GM12878 (cell line): ENCODE data around the gene CAPN14. TPM values are rescaled to one million over a fixed set of nuclear protein-coding genes. Genes with fewer than 3 reads are reported as not detected.

Source experiments
- ATAC-seq: fragments of 200-7000 bp; cut with Tn5 transposase; 3 replicates; pipeline ENCODE4 v1.9.1; 2020; ENCODE audit warnings: mild to moderate bottlenecking, moderate library complexity
- BruUV-seq: library from RNA; stranded (reverse); fragments of 400-500 nt; replicated peaks from 2 replicates; lab custom pipeline; 2021; lab: Mats Ljungman, UMichigan
- CTCF ChIA-PET: fragments of 300-600 bp; sonication (Branson Sonifier 250); formaldehyde crosslinking; extraction: SDS; loops from one replicate; lab custom pipeline; 2021; ENCODE audit warnings: inconsistent platforms; lab: Yijun Ruan, JAX
- POLR2A ChIA-PET: fragments of 350-600 bp; formaldehyde crosslinking; extraction: SDS; loops from one replicate; lab custom pipeline; 2021; ENCODE audit warnings: inconsistent platforms; lab: Charles Lee
- RAD21 ChIA-PET: fragments of 300-600 bp; sonication (Branson Sonifier 250); formaldehyde crosslinking; loops from one replicate; lab custom pipeline; 2023; ENCODE audit warnings: antibody characterized with exemption; ENCODE audit not compliant: unreplicated experiment; lab: Charles Lee
- SMC1A ChIA-PET: fragments of 300-600 bp; sonication (Branson Sonifier 250); formaldehyde crosslinking; loops from one replicate; lab custom pipeline; 2023; ENCODE audit not compliant: unreplicated experiment, uncharacterized antibody; lab: Charles Lee
- DNase-seq: peaks from one replicate; pipeline ENCODE4 v3.0.0-alpha.2; 2011; ENCODE audit warnings: low read depth, low spot score
- FAIRE-seq: peaks from 3 replicates; lab custom pipeline; 2011; peaks lifted over from hg19 to GRCh38; lab: Jason Lieb, UNC
- H2AFZ ChIP-seq: 2 replicates; pipeline ENCODE4 v1.6.0; 2011; ENCODE audit warnings: low read depth, low read length, control low read depth; ENCODE audit not compliant: control insufficient read depth
- H3K27ac ChIP-seq: 2 replicates; pipeline ENCODE4 v1.5.1; 2011; ENCODE audit warnings: control low read depth; ENCODE audit not compliant: control insufficient read depth, insufficient read depth
- H3K27me3 ChIP-seq, 2 experiments: replicated peaks in 1 of 2; 2 replicates each; pipeline versions ENCODE4 v1.6.0 to v1.6.1; 2011; ENCODE audit warnings: low read length in 1 of 2; ENCODE audit not compliant: control insufficient read depth in 2 of 2, insufficient read depth in 2 of 2
- H3K36me3 ChIP-seq, 2 experiments: 2 replicates each; pipeline ENCODE4 v1.5.1; 2011; ENCODE audit warnings: low read length in 1 of 2; ENCODE audit not compliant: control insufficient read depth in 2 of 2, insufficient read depth in 2 of 2
- H3K4me1 ChIP-seq: 2 replicates; pipeline ENCODE4 v1.6.1; 2011; ENCODE audit warnings: mild to moderate bottlenecking, low read length, moderate library complexity, mixed read lengths; ENCODE audit not compliant: control insufficient read depth, insufficient read depth
- H3K4me2 ChIP-seq: 2 replicates; pipeline ENCODE4 v1.6.0; 2011; ENCODE audit warnings: control low read depth; ENCODE audit not compliant: control insufficient read depth, insufficient read depth
- H3K4me3 ChIP-seq: fragments of 200-600 bp; sonication (generic); 2 replicates; pipeline ENCODE4 v1.5.1; 2016
- H3K79me2 ChIP-seq: 2 replicates; pipeline ENCODE4 v1.6.0; 2011; ENCODE audit warnings: low read length; ENCODE audit not compliant: control insufficient read depth, insufficient read depth
- H3K9ac ChIP-seq: 2 replicates; pipeline ENCODE4 v1.8.0; 2011; ENCODE audit warnings: low read length, control low read depth, mixed read lengths; ENCODE audit not compliant: control insufficient read depth, insufficient read depth
- H3K9me3 ChIP-seq: replicated peaks from 3 replicates; pipeline ENCODE4 v1.5.1; 2011; ENCODE audit warnings: mild to moderate bottlenecking, low read length; ENCODE audit not compliant: control insufficient read depth, insufficient read depth
- H4K20me1 ChIP-seq: 2 replicates; pipeline ENCODE4 v1.6.0; 2011; ENCODE audit not compliant: control insufficient read depth, insufficient read depth
- ATF2 ChIP-seq: IDR thresholded peaks from 2 replicates; pipeline ENCODE4 v1.6.1; 2012; ENCODE audit warnings: low read length, inconsistent platforms
- BACH1 ChIP-seq: fragments of 450-650 bp; IDR thresholded peaks from 2 replicates; pipeline ENCODE4 v1.6.1; 2017; ENCODE audit warnings: mild to moderate bottlenecking, borderline replicate concordance
- HCFC1 ChIP-seq: fragments of 150-350 bp; IDR thresholded peaks from 2 replicates; pipeline ENCODE4 v1.6.1; 2014; ENCODE audit warnings: low read length
- IKZF1 ChIP-seq: fragments of 450-650 bp; conservative IDR thresholded peaks from 2 replicates; pipeline ENCODE4 v1.6.1; 2017; ENCODE audit warnings: antibody characterized with exemption, mild to moderate bottlenecking
- IKZF2 ChIP-seq, 2 experiments: fragments of 450-650 bp; IDR thresholded peaks; 2 replicates each; pipeline ENCODE4 v1.6.1; 2017; ENCODE audit warnings: mild to moderate bottlenecking in 2 of 2, moderate library complexity in 2 of 2
- MEF2B ChIP-seq: fragments of 450-650 bp; IDR thresholded peaks from 2 replicates; pipeline ENCODE4 v1.6.1; 2018; ENCODE audit warnings: mild to moderate bottlenecking, moderate library complexity; ENCODE audit not compliant: partially characterized antibody, poor library complexity, severe bottlenecking
- RAD21 ChIP-seq: IDR thresholded peaks from 2 replicates; pipeline ENCODE4 v1.6.1; 2011; ENCODE audit warnings: mild to moderate bottlenecking, low read depth, low read length, moderate library complexity; ENCODE audit not compliant: insufficient read depth
- RUNX3 ChIP-seq: IDR thresholded peaks from 2 replicates; pipeline ENCODE4 v1.6.1; 2012; ENCODE audit warnings: low read length, inconsistent platforms
- SUPT20H ChIP-seq: IDR thresholded peaks from 2 replicates; pipeline ENCODE4 v1.6.1; 2011; ENCODE audit warnings: low read depth, mild to moderate bottlenecking, low read length, moderate library complexity, borderline replicate concordance; ENCODE audit not compliant: control insufficient read depth
- ZNF687 ChIP-seq: fragments of 450-650 bp; IDR thresholded peaks from 2 replicates; pipeline ENCODE4 v1.6.1; 2017; ENCODE audit warnings: mild to moderate bottlenecking, moderate library complexity
- WGBS: methylation state at CpG from one replicate; pipeline ENCODE4 v1.1.6; 2016; ENCODE audit warnings: low lambda C conversion rate; ENCODE audit not compliant: insufficient replicate concordance, insufficient coverage; ENCODE audit errors: missing lambda C conversion rate; 5-methylcytosine and 5-hydroxymethylcytosine counted together
- in situ Hi-C: fragments of 300-500 bp; cut with MboI; formaldehyde crosslinking; loops from 9 replicates; pipeline ENCODE4 v1.14.3; 2018; ENCODE audit warnings: mixed read lengths
- intact Hi-C: fragments of 100-400 bp; cut with micrococcal nuclease; formaldehyde crosslinking; loops from one replicate; pipeline ENCODE4 v1.14.2; 2022; ENCODE audit not compliant: unreplicated experiment
- polyA plus RNA-seq, 11 experiments: library from polyadenylated mRNA; depleted of rRNA in 4 of 11; unstranded in 6 of 11; stranded (reverse) in 5 of 11; fragments of >200 nt; fragmentation: Nextera tagmentation in 4 of 11; fragmentation: Illumina TruSeq in 1 of 11; extraction: Ambion mirVana in 4 of 11; extraction: Trizol in 1 of 11; gene quantifications; 1 replicate in 1 of 11; 2 replicates in 10 of 11; pipeline versions ENCODE4 v1.2.1 to v1.2.3, GENCODE V29; 2011 to 2016; ENCODE audit warnings: inconsistent platforms in 2 of 11, missing spikeins in 2 of 11, low read depth in 1 of 11
- total RNA-seq, 4 experiments: library from RNA; depleted of rRNA in 3 of 4; stranded (reverse); fragments of >200 nt in 3 of 4; fragmentation: Illumina TruSeq in 1 of 4; extraction: Trizol in 1 of 4; gene quantifications; 2 replicates each; pipeline versions ENCODE4 v1.2.1 to v1.2.3, GENCODE V29; 2013 to 2021

Gene CAPN14
- total and polyA plus RNA-seq, 10 of the 15 experiments (the other 5 are each of a cell fraction or from before 2014, with no cell fraction given) = 0.08 to 1.5 (median 1.1) TPM

DNA sequence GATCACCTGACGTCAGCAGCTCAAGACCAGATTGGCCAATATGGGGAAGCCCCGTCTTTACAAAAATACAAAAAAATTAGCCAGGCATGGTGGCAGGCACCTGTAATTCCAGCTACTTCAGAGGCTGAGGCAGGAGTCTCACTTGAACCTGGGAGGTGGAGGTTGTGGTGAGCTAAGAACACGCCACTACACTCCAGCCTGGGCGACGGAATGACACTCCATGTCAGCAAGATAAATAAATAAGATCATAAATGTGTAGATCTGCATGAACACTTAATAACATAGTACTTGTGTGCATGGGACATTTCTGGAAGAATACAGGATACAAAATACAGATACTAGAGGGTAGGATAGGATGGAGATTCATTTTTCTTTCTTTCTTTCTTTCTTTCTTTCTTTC is 25.7 kb upstream of the CAPN14 start (continued):
- no peak for TF ChIP-seq BACH1
- no peak for TF ChIP-seq RAD21
- TF ChIP-seq RUNX3 = no peak
- TF ChIP-seq HCFC1 = no peak
- TF ChIP-seq ATF2 = no peak

DNA sequence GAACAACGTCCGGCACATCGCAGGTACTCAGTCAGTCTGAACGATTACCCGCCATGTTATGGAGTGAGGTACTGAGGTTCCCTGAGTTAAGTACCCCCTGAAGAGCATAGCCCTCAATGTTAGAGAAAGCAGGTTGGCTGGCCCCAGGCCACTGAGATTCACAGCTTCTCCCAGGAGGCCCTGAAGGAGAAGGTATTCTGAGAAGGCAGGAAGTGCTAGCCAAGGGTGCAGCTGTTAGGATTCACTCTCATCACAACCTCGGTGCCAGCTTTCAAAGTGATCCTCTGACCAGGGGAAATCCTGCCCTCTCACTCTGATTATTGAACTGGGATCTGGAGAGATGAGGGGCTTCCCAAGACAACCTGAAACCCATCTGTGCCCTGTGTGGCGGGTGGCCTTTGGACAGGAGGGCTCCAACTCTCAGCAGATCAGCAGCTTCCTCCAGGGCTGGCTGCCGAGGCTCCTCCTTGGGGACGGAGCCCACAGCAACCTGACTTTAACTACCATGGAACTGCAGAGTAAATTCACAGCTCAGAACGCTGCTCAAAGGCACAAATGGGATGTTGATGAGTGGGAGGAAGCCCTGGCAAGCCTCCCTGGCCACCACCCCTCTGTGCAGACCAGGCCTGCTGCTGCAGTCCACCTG is 24.4 kb upstream of the CAPN14 start:
- Histone ChIP-seq H2AFZ (no peak overlapping the region), H3K4me2 (no peak overlapping the region), H3K36me3 (no peaks in the 10 kb centered on the region), H3K4me1 (peaks cover 8% of the 10 kb centered on the region), H3K9me3 (no peaks in the 10 kb centered on the region), H3K4me3 (no peak overlapping the region), H3K27me3 (no peaks in the 10 kb centered on the region), H3K27ac (no peak overlapping the region), H4K20me1 (no peaks in the 10 kb centered on the region), H3K79me2 (no peaks in the 10 kb centered on the region), H3K9ac (no peak overlapping the region)
- BruUV-seq = no TSS peak
- CTCF ChIA-PET = interaction anchor here (0.9 to 1.3 kb wide), 3 partner anchors 12 to 70 kb away, joined by 3 to 6 read pairs (median 3); no protein-coding TSS in a partner anchor
- SMC1A ChIA-PET = interaction anchor here (1.0 to 2.3 kb wide), 4 partner anchors 10 to 25 kb away, joined by 3 to 10 read pairs (median 6); partner anchors contain the start of gene CAPN14
- ATAC-seq (peak; percentile 74), FAIRE-seq (no peak), DNase-seq (no peak)
- POLR2A ChIA-PET = interaction anchor here (1.4 to 2.0 kb wide), 2 partner anchors 9 to 14 kb away, joined by 5 to 7 read pairs; no protein-coding TSS in a partner anchor
- whole genome bisulfite sequencing = 60% methylated on average over 10 of the region's 10 CpGs
- RAD21 ChIA-PET = interaction anchor here (1.0 to 2.4 kb wide), 4 partner anchors 11 to 52 kb away, joined by 3 to 10 read pairs (median 4); no protein-coding TSS in a partner anchor
- 0 out of 2 replicates have a peak, but pooled peaks have one; percentile 16 for TF ChIP-seq ZNF687
- 0 out of 4 replicates have a peak, but pooled peaks have one; percentile 14 to 28 for TF ChIP-seq IKZF2 (IDR thresholded peaks at IDR 0.05)
- peak; percentile 48; the same call in 1 of the 2 replicates for TF ChIP-seq IKZF1
- no peak for TF ChIP-seq SUPT20H
- TF ChIP-seq MEF2B = peak; percentile 25
- TF ChIP-seq, all 136 proteins: peak for 4
- intact Hi-C loops (no loop called here), in situ Hi-C loops (no loop called here)
